Upper lobe of left lung (tissue), 4 donors: Measurements from ENCODE around the gene FAM120B.

ENCODE experiments used
- CTCF ChIP-seq, 6 experiments: fragments of 450-650 bp in 4 of 6; fragments of 200-600 bp in 2 of 6; sonication (generic) in 2 of 6; IDR thresholded peaks; one replicate each; pipeline ENCODE4 v1.5.1; 2016 to 2019; ENCODE audit warnings: antibody characterized with exemption in 6 of 6
- EP300 ChIP-seq, 4 donors: sonication (generic); formaldehyde crosslinking; IDR thresholded peaks; one replicate each; pipeline ENCODE4 v1.5.1; 2017; ENCODE audit warnings: antibody characterized with exemption in 4 of 4, control low read depth in 2 of 4
- POLR2A ChIP-seq, 4 donors: fragments of 450-650 bp; IDR thresholded peaks; one replicate each; pipeline ENCODE4 v1.5.1; 2016 to 2017; ENCODE audit warnings: antibody characterized with exemption in 4 of 4, mild to moderate bottlenecking in 2 of 4

- TF ChIP-seq POLR2A (IDR thresholded peaks at IDR 0.05): peak in 3 of 4 donors; percentile 92 to 97 (median 96)
- TF ChIP-seq CTCF (IDR thresholded peaks at IDR 0.05): peak in 1 of 6 experiments; percentile 24
- peak in 2 of 4 donors; percentile 39 to 82 for TF ChIP-seq EP300 (IDR thresholded peaks at IDR 0.05)
Observed at GRCh38 chr6:170306324-170307079, at the start of gene FAM120B.
